Sigmoid colon (tissue), 7 donors: ENCODE measurements around the gene MED23. TPM values are rescaled to one million over a fixed set of nuclear protein-coding genes. Genes with fewer than 3 reads are reported as not detected.
"Not testable (repeated sequence)": the region's sequence is repeated elsewhere in the genome, so short reads cannot be mapped to it uniquely, and the experiment has no call there.

Experiments
- DNase-seq: peaks from one replicate; pipeline ENCODE4 v3.0.0-alpha.2; 2019
- H3K27ac ChIP-seq, 4 donors: fragments of 200-600 bp; sonication (generic); one replicate each; pipeline ENCODE4 v1.5.1; 2016 to 2019; ENCODE audit warnings: mild to moderate bottlenecking in 1 of 4
- H3K27me3 ChIP-seq, 3 donors: fragments of 200-600 bp; sonication (generic); one replicate each; pipeline ENCODE4 v1.5.1; 2019; ENCODE audit warnings: mild to moderate bottlenecking in 1 of 3
- H3K36me3 ChIP-seq, 4 donors: fragments of 200-600 bp; sonication (generic); one replicate each; pipeline ENCODE4 v1.5.1; 2016 to 2019
- H3K4me1 ChIP-seq, 4 donors: fragments of 200-600 bp; sonication (generic); one replicate each; pipeline ENCODE4 v1.5.1; 2017 to 2019
- H3K4me3 ChIP-seq, 4 donors: fragments of 200-600 bp; sonication (generic); one replicate each; pipeline ENCODE4 v1.5.1; 2017 to 2019; ENCODE audit warnings: mild to moderate bottlenecking in 2 of 4, moderate library complexity in 1 of 4
- H3K9me3 ChIP-seq, 4 donors: fragments of 200-600 bp in 3 of 4; sonication (generic) in 3 of 4; one replicate each; pipeline versions ENCODE4 v1.5.1 to v1.6.1; 2013 to 2019
- EP300 ChIP-seq, 4 donors: sonication (generic); formaldehyde crosslinking; IDR thresholded peaks; one replicate each; pipeline ENCODE4 v1.6.1; 2017; ENCODE audit warnings: antibody characterized with exemption in 4 of 4
- POLR2A ChIP-seq, 2 donors: fragments of 450-650 bp; IDR thresholded peaks; one replicate each; pipeline ENCODE4 v1.6.1; 2016; ENCODE audit warnings: antibody characterized with exemption in 2 of 2, mild to moderate bottlenecking in 2 of 2, moderate library complexity in 2 of 2
- POLR2AphosphoS5 ChIP-seq, 4 donors: sonication (generic); formaldehyde crosslinking; IDR thresholded peaks; one replicate each; pipeline ENCODE4 v1.6.1; 2017; ENCODE audit warnings: antibody characterized with exemption in 4 of 4
- WGBS, 2 donors: extraction: QIAGEN DNeasy Blood & Tissue Kit; methylation state at CpG; one replicate each; pipeline ENCODE4 v1.1.7; 2013; 5-methylcytosine and 5-hydroxymethylcytosine counted together
- intact Hi-C: fragments of 100-400 bp; cut with DNase I; formaldehyde crosslinking; loops from one replicate; pipeline ENCODE4 v1.15.1; 2023
- polyA plus RNA-seq, 3 donors: library from polyadenylated mRNA; stranded (reverse); fragments of 200-250 nt; gene quantifications; one replicate each; pipeline ENCODE4 v1.2.3, GENCODE V29; 2013
- total RNA-seq, 4 donors: library from RNA; depleted of rRNA; stranded (reverse); fragments of >200 nt; gene quantifications; one replicate each; pipeline ENCODE4 v1.1.0, GENCODE V29; 2016
- TF ChIP-seq, protein P1 (sequence below), 4 experiments: fragments of 450-650 bp in 3 of 4; fragments of 200-600 bp in 1 of 4; IDR thresholded peaks; one replicate each; pipeline ENCODE4 v1.5.1; 2016 to 2019; ENCODE audit warnings: antibody characterized with exemption in 4 of 4, mild to moderate bottlenecking in 3 of 4, moderate library complexity in 2 of 4
- donor health status: healthy with polysubstance abuse.
- donor health status: Bipolar disorder and iron deficiency.
- donor health status: healthy.

MED23 gene
- total and polyA plus RNA-seq, 7 donors = 5.3 to 29.6 (median 19.0) TPM

DNA sequence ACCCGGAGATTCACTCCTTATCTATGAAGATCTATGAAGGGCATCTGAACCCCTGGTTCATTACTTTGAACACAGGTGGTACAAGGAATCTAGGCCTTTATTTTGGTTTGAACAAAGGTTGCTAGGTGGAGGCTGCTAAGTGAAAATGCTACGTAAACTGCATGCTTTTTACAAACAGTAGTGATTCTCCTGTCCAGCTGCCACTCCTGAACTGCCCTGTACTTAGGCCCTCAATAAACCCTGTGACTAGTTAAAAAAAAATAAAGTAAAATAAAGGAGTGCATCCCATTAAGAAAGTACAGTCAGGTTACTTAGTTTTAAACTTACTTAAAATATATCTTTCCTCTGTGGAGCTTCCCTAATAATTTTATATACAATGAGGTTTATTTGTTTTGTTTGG, 82.7 kb downstream of the MED23 start:
- DNase-seq = no peak
- H3K27me3 ChIP-seq = no peaks in the 10 kb centered on the region
- H3K27ac ChIP-seq = no peak overlapping the region
- 14 to 51% methylated on average over 2 of the region's 2 CpGs for WGBS, 2 donors
- H3K4me3 ChIP-seq = no peak overlapping the region
- no peaks in the 10 kb centered on the region for H3K36me3 ChIP-seq
- no peaks in the 10 kb centered on the region for H3K9me3 ChIP-seq
- no peaks in the 10 kb centered on the region for H3K4me1 ChIP-seq
- no peak for TF ChIP-seq POLR2AphosphoS5 (IDR thresholded peaks at IDR 0.05)
- no peak for TF ChIP-seq POLR2A (IDR thresholded peaks at IDR 0.05)
- TF ChIP-seq, protein P1, sequence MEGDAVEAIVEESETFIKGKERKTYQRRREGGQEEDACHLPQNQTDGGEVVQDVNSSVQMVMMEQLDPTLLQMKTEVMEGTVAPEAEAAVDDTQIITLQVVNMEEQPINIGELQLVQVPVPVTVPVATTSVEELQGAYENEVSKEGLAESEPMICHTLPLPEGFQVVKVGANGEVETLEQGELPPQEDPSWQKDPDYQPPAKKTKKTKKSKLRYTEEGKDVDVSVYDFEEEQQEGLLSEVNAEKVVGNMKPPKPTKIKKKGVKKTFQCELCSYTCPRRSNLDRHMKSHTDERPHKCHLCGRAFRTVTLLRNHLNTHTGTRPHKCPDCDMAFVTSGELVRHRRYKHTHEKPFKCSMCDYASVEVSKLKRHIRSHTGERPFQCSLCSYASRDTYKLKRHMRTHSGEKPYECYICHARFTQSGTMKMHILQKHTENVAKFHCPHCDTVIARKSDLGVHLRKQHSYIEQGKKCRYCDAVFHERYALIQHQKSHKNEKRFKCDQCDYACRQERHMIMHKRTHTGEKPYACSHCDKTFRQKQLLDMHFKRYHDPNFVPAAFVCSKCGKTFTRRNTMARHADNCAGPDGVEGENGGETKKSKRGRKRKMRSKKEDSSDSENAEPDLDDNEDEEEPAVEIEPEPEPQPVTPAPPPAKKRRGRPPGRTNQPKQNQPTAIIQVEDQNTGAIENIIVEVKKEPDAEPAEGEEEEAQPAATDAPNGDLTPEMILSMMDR (IDR thresholded peaks at IDR 0.05) = no peak
- no peak for TF ChIP-seq EP300 (IDR thresholded peaks at IDR 0.05)
- intact Hi-C loops = no loop called here

DNA sequence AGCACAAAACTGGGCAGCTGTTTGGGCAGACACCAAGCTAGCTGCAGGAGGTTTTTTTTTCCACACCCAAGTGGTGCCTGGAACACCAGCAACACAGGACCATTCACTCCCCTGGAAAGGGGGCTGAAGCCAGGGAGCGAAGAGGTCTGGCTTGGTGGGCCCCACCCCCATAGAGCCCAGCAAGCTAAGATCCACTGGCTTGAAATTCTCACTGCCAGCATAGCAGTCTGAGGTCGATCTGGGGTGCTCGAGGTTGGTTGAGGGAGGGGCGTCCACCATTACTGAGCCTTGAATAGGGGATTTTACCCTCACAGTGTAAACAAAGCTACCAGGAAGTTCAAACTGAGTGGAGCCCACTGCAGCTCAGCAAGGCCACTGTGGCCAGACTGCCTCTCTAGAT, 89.4 kb downstream of the MED23 start:
- WGBS, 2 donors = 66 to 79% methylated on average over 4 of the region's 4 CpGs
- intact Hi-C loops = loop anchor here (10.0 kb wide), 1 partner anchor 354 kb away; no protein-coding TSS in a partner anchor
- not testable (repeated sequence) for H3K4me1 ChIP-seq, DNase-seq, H3K9me3 ChIP-seq, H3K27me3 ChIP-seq, H3K36me3 ChIP-seq, H3K27ac ChIP-seq, H3K4me3 ChIP-seq

DNA sequence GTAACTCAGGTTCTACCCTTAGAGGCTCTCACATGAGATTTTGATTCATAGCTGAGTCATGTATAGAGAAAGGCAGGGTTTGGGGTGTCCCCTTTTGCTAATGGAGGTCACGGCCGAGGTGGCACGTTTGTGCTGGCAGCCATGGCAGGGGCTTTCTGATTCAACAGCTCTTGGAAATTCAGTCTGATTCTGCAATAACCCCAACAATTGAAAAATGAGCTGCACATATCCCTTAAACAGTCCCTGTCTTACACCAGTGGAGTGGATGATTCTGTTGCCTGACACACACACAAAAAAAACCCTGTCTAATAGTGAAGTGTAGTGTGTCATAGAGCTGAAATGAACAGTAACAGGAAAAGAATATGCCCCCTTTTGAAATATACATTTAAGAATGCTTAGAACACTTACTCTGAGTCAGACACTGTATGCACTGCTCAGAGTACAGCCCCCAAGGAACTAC, 95.4 kb downstream of the MED23 start:
- TF ChIP-seq POLR2AphosphoS5 (IDR thresholded peaks at IDR 0.05) (no peak), EP300 (IDR thresholded peaks at IDR 0.05) (no peak), POLR2A (IDR thresholded peaks at IDR 0.05) (no peak)
- TF ChIP-seq, protein P1 (IDR thresholded peaks at IDR 0.05) = no peak
- no peak overlapping the region for H3K4me3 ChIP-seq
- H3K27ac ChIP-seq = no peak overlapping the region
- WGBS, 2 donors = 75 to 85% methylated on average over 3 of the region's 3 CpGs
- no peaks in the 10 kb centered on the region for H3K36me3 ChIP-seq
- intact Hi-C loops = loop anchor here (10.0 kb wide), 1 partner anchor 348 kb away; no protein-coding TSS in a partner anchor
- no peak for DNase-seq
- H3K4me1 ChIP-seq = no peaks in the 10 kb centered on the region
- no peaks in the 10 kb centered on the region for H3K9me3 ChIP-seq
- no peaks in the 10 kb centered on the region for H3K27me3 ChIP-seq

DNA sequence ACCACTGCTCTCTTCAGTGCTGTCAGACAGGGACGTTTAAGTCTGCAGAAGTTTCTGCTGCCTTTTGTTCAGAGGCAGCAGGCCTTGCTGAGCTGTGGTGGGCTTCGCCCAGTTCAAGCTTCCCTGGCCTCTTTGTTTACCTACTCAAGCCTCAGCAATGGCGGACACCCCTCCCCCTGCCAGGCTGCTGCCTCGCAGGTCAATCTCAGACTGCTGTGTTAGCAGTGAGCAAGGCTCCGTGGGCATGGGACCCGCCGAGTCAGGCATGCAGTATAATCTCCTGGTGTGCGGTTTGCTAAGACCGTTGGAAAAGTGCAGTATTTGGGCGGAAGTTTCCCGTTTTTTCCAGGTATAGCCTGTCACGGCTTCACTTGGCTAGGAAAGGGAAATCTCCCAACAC, 96.4 kb downstream of the MED23 start:
- WGBS, 2 donors = 80 to 94% methylated on average over 12 of the region's 12 CpGs
- H3K4me1 ChIP-seq, H3K36me3 ChIP-seq, DNase-seq, H3K4me3 ChIP-seq, H3K27me3 ChIP-seq, H3K27ac ChIP-seq, H3K9me3 ChIP-seq: not testable (repeated sequence)
- intact Hi-C loops = loop anchor here (10.0 kb wide), 1 partner anchor 347 kb away; no protein-coding TSS in a partner anchor

DNA sequence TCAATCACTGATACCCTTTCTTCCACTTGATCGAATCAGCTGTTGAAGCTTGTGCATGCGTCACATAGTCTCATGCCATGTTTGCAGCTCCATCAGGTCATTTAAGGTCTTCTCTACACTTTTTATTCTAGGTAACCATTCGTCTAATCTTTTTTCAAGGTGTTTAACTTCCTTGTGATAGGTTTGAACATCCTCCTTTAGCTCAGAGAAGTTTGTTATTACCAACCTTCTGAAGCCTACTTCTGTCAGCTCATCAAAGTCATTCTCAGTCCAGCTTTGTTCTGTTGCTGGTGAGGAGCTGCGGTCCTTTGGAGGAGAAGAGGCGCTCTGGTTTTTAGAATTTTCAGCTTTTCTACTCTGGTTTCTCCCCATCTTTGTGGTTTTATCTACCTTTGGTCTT, 97.1 kb downstream of the MED23 start:
- WGBS, 2 donors = 69 to 91% methylated on average over 5 of the region's 5 CpGs
- intact Hi-C loops = loop anchor here (10.0 kb wide), 1 partner anchor 346 kb away; no protein-coding TSS in a partner anchor
- H3K9me3 ChIP-seq, H3K4me3 ChIP-seq, H3K4me1 ChIP-seq, H3K27ac ChIP-seq, H3K27me3 ChIP-seq, DNase-seq, H3K36me3 ChIP-seq: not testable (repeated sequence)

DNA sequence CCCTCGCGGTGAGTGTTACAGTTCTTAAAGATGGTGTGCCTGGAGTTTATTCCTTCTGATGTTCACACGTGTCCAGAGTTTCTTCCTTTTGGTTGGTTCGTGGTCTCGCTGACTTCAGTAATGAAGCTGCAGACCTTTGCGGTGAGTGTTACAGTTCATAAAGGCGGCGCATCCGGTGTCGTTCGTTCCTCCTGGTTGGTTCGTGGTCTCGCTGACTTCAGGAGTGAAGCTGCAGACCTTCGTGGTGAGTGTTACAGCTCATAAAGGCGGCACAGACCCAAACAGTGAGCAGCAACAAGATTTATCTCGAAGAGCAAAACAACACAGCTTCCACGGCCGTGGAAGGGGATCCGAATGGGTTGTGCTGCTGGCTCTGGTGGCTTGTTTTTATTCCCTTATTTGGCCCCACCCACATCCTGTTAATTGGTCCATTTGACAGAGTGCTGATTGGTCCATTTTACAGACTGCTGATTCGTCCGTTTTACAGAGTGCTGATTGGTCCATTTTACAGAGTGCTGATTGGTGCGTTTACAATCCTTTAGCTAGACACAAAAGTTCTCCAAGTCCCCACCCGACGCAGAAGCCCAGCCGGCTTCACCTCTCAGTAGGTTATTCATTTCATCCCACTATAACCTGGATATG, 103.2 kb downstream of the MED23 start:
- no peaks in the 10 kb centered on the region for H3K36me3 ChIP-seq
- no peaks in the 10 kb centered on the region for H3K4me1 ChIP-seq
- H3K27ac ChIP-seq = no peak overlapping the region
- DNase-seq = no peak
- no peaks in the 10 kb centered on the region for H3K27me3 ChIP-seq
- TF ChIP-seq, protein P1 (IDR thresholded peaks at IDR 0.05) = no peak
- 92 to 96% methylated on average over 25 of the region's 25 CpGs for WGBS, 2 donors
- no peaks in the 10 kb centered on the region for H3K9me3 ChIP-seq
- H3K4me3 ChIP-seq = no peak overlapping the region
- intact Hi-C loops = no loop called here
